Activated CD8-positive, alpha-beta memory T cell treated with anti-CD3 and anti-CD28 coated beads, Interleukin-2, amount 10 ng/mL, durations not matched to agents 7 days and 5 days (primary cell): ENCODE data around the gene NEK10. TPM values are rescaled to one million over a fixed set of nuclear protein-coding genes. Genes with fewer than 3 reads are reported as not detected.

Experiments
- ATAC-seq: fragments of 150-1000 bp; cut with Tn5 transposase; one replicate; pipeline ENCODE4 v1.10.0; 2021; ENCODE audit warnings: moderate library complexity
- CTCF ChIA-PET: fragments of 350-600 bp; sonication (Branson Sonifier 250); formaldehyde crosslinking; loops from one replicate; lab custom pipeline; 2021; ENCODE audit warnings: antibody characterized with exemption; lab: Charles Lee
- DNase-seq: peaks from one replicate; pipeline ENCODE4 v3.0.0-alpha.2; 2020
- H3K27ac Mint-ChIP-seq: one replicate; pipeline ENCODE4 v1.8.0; 2021; ENCODE audit warnings: mild to moderate bottlenecking, mixed read lengths
- H3K27me3 Mint-ChIP-seq: one replicate; pipeline ENCODE4 v1.8.0; 2021; ENCODE audit warnings: mixed read lengths
- H3K36me3 Mint-ChIP-seq: one replicate; pipeline ENCODE4 v1.8.0; 2021; ENCODE audit warnings: mild to moderate bottlenecking, mixed read lengths
- H3K4me1 Mint-ChIP-seq: one replicate; pipeline ENCODE4 v1.8.0; 2021; ENCODE audit warnings: mixed read lengths
- H3K4me3 Mint-ChIP-seq: one replicate; pipeline ENCODE4 v1.8.0; 2021; ENCODE audit warnings: mild to moderate bottlenecking, moderate library complexity, mixed read lengths
- H3K9me3 Mint-ChIP-seq: one replicate; pipeline ENCODE4 v1.8.0; 2022; ENCODE audit warnings: low read depth, mixed read lengths
- total RNA-seq, 2 experiments: library from RNA; stranded (reverse); gene quantifications; one replicate each; pipeline ENCODE4 v1.2.3, GENCODE V29; 2021

NEK10 gene
- total RNA-seq, 2 experiments from 2014 or later, result 0.70 to 0.73 TPM

DNA sequence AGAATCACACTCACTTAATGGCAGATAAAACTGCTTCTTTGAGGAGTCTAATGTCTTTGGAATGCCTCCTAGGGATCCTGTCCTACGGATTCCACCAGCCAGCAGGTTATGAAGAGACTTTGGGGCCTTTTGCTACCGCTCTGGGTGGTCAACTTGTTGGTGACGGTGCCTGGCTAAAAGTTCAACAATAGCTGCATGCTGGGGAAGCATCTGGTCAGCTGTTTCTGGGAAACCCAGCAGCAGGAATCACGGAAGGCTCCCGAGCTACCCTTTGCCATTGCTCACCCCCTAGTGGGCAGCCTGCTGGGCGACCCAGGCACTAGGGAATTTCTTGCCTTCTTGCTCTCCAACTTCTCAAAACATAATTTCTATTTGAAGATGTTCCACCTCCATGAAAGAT is 263.3 kb downstream of the NEK10 start:
- ATAC-seq (no peak), DNase-seq (no peak)
- CTCF ChIA-PET, result interaction anchor here (0.9 kb wide), 1 partner anchor 14 kb away, joined by 3 read pairs; no protein-coding TSS in a partner anchor
- H3K36me3 Mint-ChIP-seq, result no peaks in the 10 kb centered on the region
- no peaks in the 10 kb centered on the region for H3K27me3 Mint-ChIP-seq
- H3K4me3 Mint-ChIP-seq, result no peak overlapping the region
- no peak overlapping the region for H3K27ac Mint-ChIP-seq
- H3K4me1 Mint-ChIP-seq, result no peaks in the 10 kb centered on the region
- no peaks in the 10 kb centered on the region for H3K9me3 Mint-ChIP-seq

DNA sequence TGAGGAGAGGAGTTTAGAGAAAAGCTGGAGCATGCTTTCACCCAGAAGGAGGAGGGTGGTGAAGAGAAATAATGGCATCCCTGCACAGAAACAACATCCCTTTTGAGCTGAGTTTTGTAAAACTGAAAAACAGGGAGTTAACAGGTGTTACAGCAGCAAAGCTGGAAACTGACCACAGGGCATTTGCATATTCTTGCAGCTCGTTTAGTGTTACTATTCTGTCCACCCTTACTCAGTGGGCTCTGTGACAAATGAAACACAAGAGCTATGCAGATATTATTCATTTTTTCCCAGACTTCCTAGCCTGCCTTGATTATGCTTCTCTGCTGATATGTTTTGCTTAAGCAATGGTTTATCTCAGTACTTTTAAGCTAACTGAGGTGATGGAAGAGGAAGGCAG is 272.0 kb downstream of the NEK10 start:
- DNase-seq, result no peak
- Mint-ChIP-seq H3K9me3 (no peaks in the 10 kb centered on the region), H3K36me3 (no peaks in the 10 kb centered on the region), H3K27me3 (no peaks in the 10 kb centered on the region), H3K4me3 (no peak overlapping the region), H3K4me1 (no peaks in the 10 kb centered on the region), H3K27ac (no peak overlapping the region)
- CTCF ChIA-PET, result no interaction called here
- ATAC-seq, result no peak

DNA sequence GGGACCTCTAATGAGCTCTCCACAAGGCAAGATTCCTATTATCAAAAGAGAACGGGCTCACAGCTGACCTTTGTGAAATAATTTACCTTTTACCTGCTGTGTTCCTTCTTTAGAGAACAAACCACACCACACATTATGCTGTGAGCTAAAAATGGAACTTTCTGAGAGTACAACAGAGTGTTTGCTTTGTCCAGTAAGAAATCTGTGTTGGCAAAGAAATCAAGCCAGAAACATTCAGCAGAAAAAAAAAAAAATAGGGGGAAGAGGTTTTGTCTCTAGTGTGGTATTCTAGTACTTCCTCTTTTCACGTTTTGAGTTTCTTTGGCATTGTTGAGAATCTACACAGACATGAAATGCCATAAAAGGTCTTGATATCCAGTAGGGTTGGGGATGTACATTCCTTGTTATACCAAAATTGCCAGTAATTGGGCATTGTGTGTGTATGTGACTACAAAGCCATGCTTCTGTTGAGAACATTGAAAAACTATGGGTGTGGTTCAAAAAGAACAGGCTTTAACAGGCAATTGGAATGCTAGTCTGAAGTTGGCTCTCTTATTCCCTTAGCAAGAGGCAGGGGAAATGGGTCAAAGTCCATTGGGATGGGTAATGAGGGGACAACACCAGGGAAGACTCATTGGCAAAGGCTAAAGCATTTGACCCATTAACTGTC is 273.5 kb downstream of the NEK10 start:
- H3K4me3 Mint-ChIP-seq, result no peak overlapping the region
- CTCF ChIA-PET, result no interaction called here
- no peaks in the 10 kb centered on the region for H3K9me3 Mint-ChIP-seq
- no peaks in the 10 kb centered on the region for H3K36me3 Mint-ChIP-seq
- H3K27me3 Mint-ChIP-seq, result no peaks in the 10 kb centered on the region
- H3K4me1 Mint-ChIP-seq, result no peaks in the 10 kb centered on the region
- no peak overlapping the region for H3K27ac Mint-ChIP-seq
- DNase-seq (no peak), ATAC-seq (no peak)

DNA sequence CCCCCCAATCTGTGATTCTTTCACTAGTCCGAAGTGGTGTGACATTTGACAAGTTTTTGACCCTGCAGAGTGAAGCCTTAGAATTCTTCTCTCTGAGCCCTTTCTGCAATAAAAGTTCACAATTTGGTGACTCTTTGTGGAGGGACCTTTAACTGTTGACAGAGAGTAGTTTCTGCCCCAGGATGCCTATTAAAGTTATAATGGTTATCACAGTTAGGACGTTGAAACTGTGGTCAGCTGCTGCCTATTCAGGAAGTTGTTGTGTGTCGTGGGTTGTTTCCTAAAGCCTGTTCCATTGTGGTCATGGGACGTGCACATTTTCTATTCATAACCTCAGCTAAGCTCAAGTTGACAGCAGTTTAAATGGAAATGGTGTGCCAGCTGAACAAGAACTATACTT is 274.5 kb downstream of the NEK10 start:
- Mint-ChIP-seq H3K4me1 (no peaks in the 10 kb centered on the region), H3K9me3 (no peaks in the 10 kb centered on the region), H3K4me3 (no peak overlapping the region), H3K27me3 (no peaks in the 10 kb centered on the region), H3K27ac (no peak overlapping the region), H3K36me3 (no peaks in the 10 kb centered on the region)
- CTCF ChIA-PET, result no interaction called here
- no peak for DNase-seq
- no peak for ATAC-seq

DNA sequence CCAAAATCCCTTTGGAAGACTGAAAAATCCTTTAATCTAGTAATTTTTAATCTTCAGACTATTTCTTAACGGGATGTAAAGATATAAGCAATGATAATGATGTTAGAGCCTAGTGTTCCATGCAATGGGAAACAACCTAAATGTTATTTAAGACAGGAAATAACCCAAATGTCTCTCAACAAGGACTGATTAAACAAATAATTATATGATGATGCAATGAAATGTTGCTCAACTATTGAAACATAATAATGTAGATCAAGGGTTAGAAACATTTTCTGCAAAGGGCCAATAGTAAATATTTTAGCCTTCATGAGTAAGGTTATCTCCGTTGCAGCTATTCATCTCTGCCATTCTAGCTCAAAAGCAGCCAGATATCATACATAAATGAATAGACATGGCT is 275.4 kb downstream of the NEK10 start:
- no peaks in the 10 kb centered on the region for H3K36me3 Mint-ChIP-seq
- DNase-seq (no peak), ATAC-seq (no peak)
- no peaks in the 10 kb centered on the region for H3K4me1 Mint-ChIP-seq
- CTCF ChIA-PET, result no interaction called here
- H3K4me3 Mint-ChIP-seq, result no peak overlapping the region
- H3K9me3 Mint-ChIP-seq, result no peaks in the 10 kb centered on the region
- H3K27me3 Mint-ChIP-seq, result no peaks in the 10 kb centered on the region
- no peak overlapping the region for H3K27ac Mint-ChIP-seq

DNA sequence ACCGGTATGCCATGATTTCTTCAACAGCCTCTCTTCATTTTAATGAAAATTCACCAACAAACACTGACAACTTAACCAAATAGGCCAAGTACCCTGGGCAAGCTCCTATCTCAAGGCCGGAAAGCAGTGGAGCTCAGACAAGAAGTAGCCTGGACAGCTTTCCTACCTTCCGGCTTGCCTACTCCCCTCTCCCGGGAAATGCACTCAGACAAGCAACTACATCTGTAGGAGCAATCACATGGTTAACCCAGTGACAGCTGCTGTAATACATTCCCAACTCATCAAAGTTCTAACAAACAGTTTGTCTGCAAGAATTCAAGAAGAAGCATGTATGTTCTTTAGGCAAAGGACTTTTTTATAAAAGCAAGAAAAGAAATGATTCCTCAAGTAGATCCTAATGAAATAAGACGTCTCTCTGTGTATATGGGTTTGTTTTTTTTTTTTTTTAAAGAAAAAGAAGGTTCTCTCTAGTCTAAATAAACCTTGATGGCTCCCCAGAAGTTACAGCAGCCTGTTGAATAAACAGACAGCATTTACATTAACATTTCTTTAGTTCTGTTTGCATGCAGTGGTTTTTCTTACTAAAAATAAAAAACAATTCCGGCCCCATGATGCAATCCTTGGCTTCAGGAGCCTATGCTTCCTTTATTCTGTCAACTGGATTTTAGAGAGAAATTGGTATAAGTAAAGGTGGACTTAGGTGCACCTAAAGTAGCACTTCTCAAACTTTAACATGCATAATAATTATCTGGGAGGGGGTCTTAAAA is 278.7 kb downstream of the NEK10 start:
- CTCF ChIA-PET, result no interaction called here
- ATAC-seq (no peak), DNase-seq (no peak)
- H3K27me3 Mint-ChIP-seq, result no peaks in the 10 kb centered on the region
- H3K36me3 Mint-ChIP-seq, result no peaks in the 10 kb centered on the region
- no peak overlapping the region for H3K4me3 Mint-ChIP-seq
- H3K9me3 Mint-ChIP-seq, result no peaks in the 10 kb centered on the region
- H3K4me1 Mint-ChIP-seq, result no peaks in the 10 kb centered on the region
- no peak overlapping the region for H3K27ac Mint-ChIP-seq

DNA sequence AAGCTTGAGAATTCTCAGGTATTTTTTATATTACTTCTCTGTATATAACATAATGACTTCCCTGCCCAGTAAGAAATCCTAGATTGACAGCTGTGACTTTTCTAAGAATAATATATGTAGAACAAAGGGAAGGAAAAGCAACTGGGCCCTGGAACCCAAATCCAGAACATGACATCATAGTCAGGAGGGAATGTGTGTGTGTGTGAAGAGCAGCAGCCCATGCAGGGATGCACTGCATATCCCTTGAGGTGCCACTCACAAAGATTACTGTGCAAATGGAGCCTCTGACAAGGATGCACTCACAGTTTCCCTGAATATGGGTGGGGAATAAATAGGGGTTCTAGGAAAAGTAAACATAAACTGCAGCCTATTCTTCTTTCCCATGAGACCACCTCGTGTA is 279.5 kb downstream of the NEK10 start:
- Mint-ChIP-seq H3K27me3 (no peaks in the 10 kb centered on the region), H3K27ac (no peak overlapping the region), H3K36me3 (no peaks in the 10 kb centered on the region), H3K9me3 (no peaks in the 10 kb centered on the region), H3K4me3 (no peak overlapping the region), H3K4me1 (no peaks in the 10 kb centered on the region)
- DNase-seq (no peak), ATAC-seq (no peak)
- CTCF ChIA-PET, result no interaction called here

DNA sequence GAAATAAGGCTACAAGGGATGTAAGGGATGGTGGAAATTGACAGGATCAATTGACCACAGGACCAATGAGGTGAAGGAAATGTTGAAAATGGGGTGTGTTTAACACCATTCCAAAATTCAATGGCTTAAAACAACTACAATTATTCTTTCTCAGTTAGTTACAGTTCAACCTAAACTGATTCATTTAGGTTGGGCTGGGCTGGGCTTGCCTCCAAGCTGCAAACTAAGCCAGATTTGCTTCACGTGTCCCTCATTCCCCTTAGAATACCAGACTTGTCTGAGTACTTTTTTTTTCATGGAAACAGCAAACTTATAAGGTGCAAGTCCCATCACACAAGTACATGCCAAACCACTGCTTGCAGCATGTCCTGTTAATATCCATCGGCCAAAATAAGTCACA is 280.1 kb downstream of the NEK10 start:
- H3K4me1 Mint-ChIP-seq, result no peaks in the 10 kb centered on the region
- ATAC-seq (no peak), DNase-seq (no peak)
- H3K27ac Mint-ChIP-seq, result no peak overlapping the region
- CTCF ChIA-PET, result no interaction called here
- no peak overlapping the region for H3K4me3 Mint-ChIP-seq
- no peaks in the 10 kb centered on the region for H3K36me3 Mint-ChIP-seq
- H3K27me3 Mint-ChIP-seq, result no peaks in the 10 kb centered on the region
- H3K9me3 Mint-ChIP-seq, result no peaks in the 10 kb centered on the region

DNA sequence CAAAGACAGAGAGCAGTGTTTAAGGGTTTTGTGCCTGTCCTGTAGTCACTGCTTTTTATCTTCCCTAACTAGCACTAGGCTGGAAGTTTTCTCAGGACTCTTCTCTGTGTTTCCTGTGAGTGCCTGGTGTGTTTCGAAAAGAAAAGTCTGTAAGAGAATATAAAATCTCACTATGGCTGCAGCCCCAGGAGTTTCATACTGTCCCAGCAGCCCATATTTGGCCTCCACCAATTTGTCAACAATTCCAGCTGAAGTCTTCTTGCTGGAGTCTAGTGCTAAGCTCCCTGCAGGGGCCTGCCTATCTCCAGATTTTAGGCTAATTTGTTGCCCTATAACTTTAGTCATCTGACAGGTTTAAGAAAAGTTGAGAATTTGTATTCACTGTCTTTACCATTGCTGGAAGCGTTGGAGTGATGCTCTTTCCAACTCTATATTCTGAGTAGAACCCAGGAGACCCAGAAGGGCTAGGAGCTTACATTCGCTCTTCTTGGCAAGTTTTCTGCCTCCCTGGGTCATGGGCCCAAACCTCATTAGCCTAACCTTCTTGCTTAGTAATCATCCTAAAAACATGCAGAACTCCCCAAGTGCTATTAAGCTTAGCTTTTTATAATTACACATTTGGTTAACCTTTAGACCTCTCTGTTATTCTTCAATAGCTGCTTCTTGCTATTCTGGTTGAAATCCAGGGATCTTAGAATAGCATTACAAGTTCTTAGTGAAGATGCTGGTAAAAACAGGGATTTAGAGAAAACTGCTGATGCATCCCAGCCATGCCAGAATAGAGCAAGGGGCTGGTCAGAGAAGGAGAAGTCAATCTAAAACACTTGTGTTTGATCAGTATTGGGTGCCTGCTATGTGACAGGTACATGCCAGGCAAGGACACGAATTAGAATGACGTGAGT is 283.1 kb downstream of the NEK10 start:
- CTCF ChIA-PET, result no interaction called here
- H3K27ac Mint-ChIP-seq, result no peak overlapping the region
- no peaks in the 10 kb centered on the region for H3K27me3 Mint-ChIP-seq
- no peaks in the 10 kb centered on the region for H3K4me1 Mint-ChIP-seq
- no peak for ATAC-seq
- no peak overlapping the region for H3K4me3 Mint-ChIP-seq
- H3K36me3 Mint-ChIP-seq, result no peaks in the 10 kb centered on the region
- H3K9me3 Mint-ChIP-seq, result no peaks in the 10 kb centered on the region
- no peak for DNase-seq

DNA sequence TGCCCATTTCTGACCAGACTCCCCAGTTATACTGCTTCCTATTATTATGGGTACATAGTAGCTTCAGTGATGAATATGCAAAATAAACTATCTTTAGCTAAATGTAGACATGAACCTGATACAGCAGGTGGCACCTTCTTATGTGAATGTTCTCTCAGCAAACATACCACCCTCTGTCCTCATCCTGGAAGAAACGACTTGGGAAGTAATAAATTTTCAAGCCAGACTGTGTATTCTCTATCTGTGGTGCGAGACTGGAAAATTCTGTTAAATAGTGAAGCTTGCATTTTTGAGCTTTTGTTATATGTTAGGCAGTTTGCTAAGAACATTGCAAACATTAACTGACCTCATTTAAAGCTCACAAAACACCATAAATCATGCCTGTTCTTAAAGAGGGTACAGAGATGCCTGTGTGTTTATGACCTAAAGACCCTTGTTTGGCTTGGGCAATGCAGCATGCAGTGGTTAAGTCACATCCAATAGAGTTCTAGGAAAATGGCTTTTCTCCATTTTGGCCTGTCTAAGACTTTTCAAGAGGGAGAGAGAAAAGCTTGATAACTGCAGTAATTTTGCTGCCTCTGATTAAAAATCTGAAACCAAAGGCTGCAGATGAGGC is 287.1 kb downstream of the NEK10 start:
- Mint-ChIP-seq H3K27me3 (no peaks in the 10 kb centered on the region), H3K36me3 (no peaks in the 10 kb centered on the region), H3K9me3 (no peaks in the 10 kb centered on the region), H3K4me1 (no peaks in the 10 kb centered on the region), H3K27ac (no peak overlapping the region), H3K4me3 (no peak overlapping the region)
- ATAC-seq (no peak), DNase-seq (no peak)
- CTCF ChIA-PET, result no interaction called here

DNA sequence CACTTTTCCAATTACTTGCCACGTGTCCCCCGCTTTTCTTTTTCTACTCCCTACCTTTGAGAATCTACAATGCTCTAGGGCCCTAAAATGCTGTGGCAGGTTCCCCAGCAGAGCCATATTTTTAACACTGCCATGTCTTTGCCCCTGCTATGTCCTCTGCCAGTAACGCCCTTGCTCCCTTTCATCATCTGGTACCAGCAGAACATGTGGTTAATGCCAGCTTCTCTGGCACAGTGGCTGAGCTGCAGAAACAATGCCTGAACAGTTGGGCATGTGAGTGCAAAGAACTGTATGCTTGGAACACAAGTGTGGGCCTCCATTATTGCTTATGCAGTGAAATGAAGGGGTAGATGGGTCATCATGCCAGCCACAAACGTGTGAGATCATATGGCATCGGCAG is 287.6 kb downstream of the NEK10 start:
- no peak for DNase-seq
- Mint-ChIP-seq H3K4me1 (no peaks in the 10 kb centered on the region), H3K4me3 (no peak overlapping the region)

DNA sequence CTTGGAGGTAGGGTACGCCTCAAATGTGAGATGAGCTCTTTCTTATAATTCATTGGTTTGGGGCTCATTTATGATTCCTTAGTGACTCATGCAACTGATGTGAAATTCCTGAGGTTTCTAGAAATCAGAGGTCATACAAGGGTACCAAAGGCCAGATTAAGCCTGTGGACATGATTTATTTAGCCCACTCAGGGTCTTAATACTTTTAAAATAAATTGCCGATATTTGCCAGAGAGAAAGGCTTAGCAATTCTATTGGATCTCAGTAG is 289.0 kb downstream of the NEK10 start:
- DNase-seq (no peak), ATAC-seq (no peak)
- no peaks in the 10 kb centered on the region for H3K4me1 Mint-ChIP-seq
- H3K27me3 Mint-ChIP-seq, result no peaks in the 10 kb centered on the region
- H3K36me3 Mint-ChIP-seq, result no peaks in the 10 kb centered on the region
- no peak overlapping the region for H3K27ac Mint-ChIP-seq
- no peaks in the 10 kb centered on the region for H3K9me3 Mint-ChIP-seq
- CTCF ChIA-PET, result no interaction called here
- no peak overlapping the region for H3K4me3 Mint-ChIP-seq

More for the DNA sequence above, 287.6 kb downstream of the NEK10 start:
- H3K36me3 Mint-ChIP-seq, result no peaks in the 10 kb centered on the region
- no peak overlapping the region for H3K27ac Mint-ChIP-seq
- no peak for ATAC-seq
- CTCF ChIA-PET, result no interaction called here
- H3K27me3 Mint-ChIP-seq, result no peaks in the 10 kb centered on the region
- no peaks in the 10 kb centered on the region for H3K9me3 Mint-ChIP-seq

DNA sequence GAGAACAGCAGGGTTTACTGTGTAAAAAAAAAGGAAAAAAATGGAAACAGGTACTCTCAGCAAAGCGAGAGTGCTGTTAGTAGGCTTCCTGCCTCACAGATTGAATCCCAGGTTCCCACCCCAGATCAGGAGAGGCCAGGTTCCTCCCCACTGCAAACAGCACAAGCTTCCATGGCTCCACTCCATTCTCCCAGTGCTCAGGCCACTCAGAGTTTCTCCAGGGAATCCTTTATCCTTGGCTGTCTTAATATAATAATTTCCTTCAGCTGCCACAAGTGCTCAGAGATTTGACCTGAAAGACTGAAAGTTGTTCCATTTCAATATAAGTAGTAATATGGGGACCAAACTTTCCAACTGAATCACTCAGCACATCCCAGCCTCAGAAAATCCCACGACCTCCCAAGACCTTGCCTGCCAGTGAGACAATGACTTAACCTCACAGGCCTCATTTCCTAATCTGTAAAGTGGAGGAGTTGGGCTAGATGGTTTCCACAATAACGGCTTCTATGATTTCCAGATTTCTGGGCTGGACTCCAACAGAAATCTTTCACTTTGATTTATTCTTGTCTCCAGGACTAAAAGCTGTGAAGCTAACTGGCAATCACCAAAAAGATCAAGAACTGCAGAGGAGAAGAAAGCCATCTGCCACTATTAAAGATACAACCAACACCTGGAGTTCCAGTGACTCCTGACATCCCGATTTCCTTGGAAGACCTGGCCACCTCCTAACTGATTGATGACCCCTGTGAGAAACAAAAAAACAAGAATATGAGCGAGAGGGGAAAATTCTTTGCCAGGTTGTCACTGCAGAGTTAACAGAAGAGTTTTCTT is 289.5 kb downstream of the NEK10 start:
- DNase-seq, result no peak
- H3K27ac Mint-ChIP-seq, result no peak overlapping the region
- no peaks in the 10 kb centered on the region for H3K4me1 Mint-ChIP-seq
- no peak for ATAC-seq
- no peaks in the 10 kb centered on the region for H3K36me3 Mint-ChIP-seq
- no peak overlapping the region for H3K4me3 Mint-ChIP-seq
- H3K9me3 Mint-ChIP-seq, result no peaks in the 10 kb centered on the region
- CTCF ChIA-PET, result no interaction called here
- H3K27me3 Mint-ChIP-seq, result no peaks in the 10 kb centered on the region
